ENCODE measurements around the gene MMS22L. TPM values are rescaled to one million over a fixed set of nuclear protein-coding genes. Genes with fewer than 3 reads are reported as not detected.

The MMS22L gene
- total and polyA plus RNA-seq, 2 of the 4 experiments (the other 2 are of a cell fraction) = 6.1 to 18.6 TPM

- H4K91ac ChIP-seq (ENCODE audit: insufficient read depth, low read depth, low read length) = no peak overlapping the region
- H3K56ac ChIP-seq (ENCODE audit: extremely low read depth, insufficient read depth, low read length) = no peak overlapping the region
- no peak overlapping the region for H3K4ac ChIP-seq (ENCODE audit: low read depth, low read length)
- no peak overlapping the region for H3K27ac ChIP-seq (ENCODE audit: insufficient read depth, low read length)
- WGBS, 2 experiments (ENCODE audit: extremely low coverage in 2 of 2, insufficient read length in 1 of 2) = no CpG with 5 or more reads among the region's 2 CpGs
- no peaks in the 10 kb centered on the region for H3K4me1 ChIP-seq (ENCODE audit: control insufficient read depth, insufficient read depth, low read length)
- TF ChIP-seq RCOR1 (IDR thresholded peaks at IDR 0.05; ENCODE audit: insufficient replicate concordance, low read length) (no peak), NFE2L2 (IDR thresholded peaks at IDR 0.05; ENCODE audit: low read depth, low read length) (no peak), USF2 (IDR thresholded peaks at IDR 0.05; ENCODE audit: low read depth, low read length) (no peak), BHLHE40 (IDR thresholded peaks at IDR 0.05; ENCODE audit: low read depth, low read length) (no peak), SMC3 (IDR thresholded peaks at IDR 0.05; ENCODE audit: low read depth, low read length) (no peak), CHD1 (IDR thresholded peaks at IDR 0.05; ENCODE audit: low read depth, low read length) (no peak)
- TF ChIP-seq, protein P1, sequence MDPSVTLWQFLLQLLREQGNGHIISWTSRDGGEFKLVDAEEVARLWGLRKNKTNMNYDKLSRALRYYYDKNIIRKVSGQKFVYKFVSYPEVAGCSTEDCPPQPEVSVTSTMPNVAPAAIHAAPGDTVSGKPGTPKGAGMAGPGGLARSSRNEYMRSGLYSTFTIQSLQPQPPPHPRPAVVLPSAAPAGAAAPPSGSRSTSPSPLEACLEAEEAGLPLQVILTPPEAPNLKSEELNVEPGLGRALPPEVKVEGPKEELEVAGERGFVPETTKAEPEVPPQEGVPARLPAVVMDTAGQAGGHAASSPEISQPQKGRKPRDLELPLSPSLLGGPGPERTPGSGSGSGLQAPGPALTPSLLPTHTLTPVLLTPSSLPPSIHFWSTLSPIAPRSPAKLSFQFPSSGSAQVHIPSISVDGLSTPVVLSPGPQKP (IDR thresholded peaks at IDR 0.05; ENCODE audit: borderline replicate concordance, low read depth, low read length) = no peak
- TF ChIP-seq, protein P2, sequence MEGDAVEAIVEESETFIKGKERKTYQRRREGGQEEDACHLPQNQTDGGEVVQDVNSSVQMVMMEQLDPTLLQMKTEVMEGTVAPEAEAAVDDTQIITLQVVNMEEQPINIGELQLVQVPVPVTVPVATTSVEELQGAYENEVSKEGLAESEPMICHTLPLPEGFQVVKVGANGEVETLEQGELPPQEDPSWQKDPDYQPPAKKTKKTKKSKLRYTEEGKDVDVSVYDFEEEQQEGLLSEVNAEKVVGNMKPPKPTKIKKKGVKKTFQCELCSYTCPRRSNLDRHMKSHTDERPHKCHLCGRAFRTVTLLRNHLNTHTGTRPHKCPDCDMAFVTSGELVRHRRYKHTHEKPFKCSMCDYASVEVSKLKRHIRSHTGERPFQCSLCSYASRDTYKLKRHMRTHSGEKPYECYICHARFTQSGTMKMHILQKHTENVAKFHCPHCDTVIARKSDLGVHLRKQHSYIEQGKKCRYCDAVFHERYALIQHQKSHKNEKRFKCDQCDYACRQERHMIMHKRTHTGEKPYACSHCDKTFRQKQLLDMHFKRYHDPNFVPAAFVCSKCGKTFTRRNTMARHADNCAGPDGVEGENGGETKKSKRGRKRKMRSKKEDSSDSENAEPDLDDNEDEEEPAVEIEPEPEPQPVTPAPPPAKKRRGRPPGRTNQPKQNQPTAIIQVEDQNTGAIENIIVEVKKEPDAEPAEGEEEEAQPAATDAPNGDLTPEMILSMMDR (conservative IDR thresholded peaks at IDR 0.05; ENCODE audit: low read depth, low read length) = no peak
- H4K8ac ChIP-seq (ENCODE audit: low read depth in 2 of 2, low read length in 2 of 2) = no peak overlapping the region
- H2BK120ac ChIP-seq (ENCODE audit: low read depth, low read length) = no peak overlapping the region
- H3K23ac ChIP-seq (ENCODE audit: low read depth, low read length) = no peak overlapping the region
- H2AK5ac ChIP-seq (ENCODE audit: low read depth, low read length) = no peak overlapping the region
- H3K79me1 ChIP-seq (ENCODE audit: low read depth in 1 of 2, low read length in 2 of 2) = no peaks in the 10 kb centered on the region
- no peak overlapping the region for H3K18ac ChIP-seq (ENCODE audit: low read depth, low read length)
- no peak overlapping the region for H3K4me3 ChIP-seq (ENCODE audit: insufficient read depth, low read depth, low read length)
- no peak overlapping the region for H3K4me2 ChIP-seq (ENCODE audit: low read depth, low read length)
- H2AK9ac ChIP-seq (replicated peaks; ENCODE audit: low read depth, low read length, poor library complexity) = no peak overlapping the region
- H3K36me3 ChIP-seq (ENCODE audit: control insufficient read depth, insufficient read depth, low read length) = no peaks in the 10 kb centered on the region
- no peak overlapping the region for H3K14ac ChIP-seq (replicated peaks; ENCODE audit: low read depth, low read length)
- H4K5ac ChIP-seq (ENCODE audit: low read depth, low read length) = no peak overlapping the region
- intact Hi-C loops (cut with micrococcal nuclease) = no loop called here
- H2AFZ ChIP-seq (replicated peaks; ENCODE audit: low read length, poor library complexity) = no peak overlapping the region
- DNase-seq = no peak
- in situ Hi-C loops (cut with MboI; ENCODE audit: low sequenced_read_pairs) = no loop called here
- no peak overlapping the region for H2BK15ac ChIP-seq (ENCODE audit: low read depth, low read length)
- peaks cover 1% of the 10 kb centered on the region; the same call in 1 of the 2 replicates for H3K27me3 ChIP-seq (ENCODE audit: control insufficient read depth, insufficient read depth, low read length)
- no peak overlapping the region for H2BK5ac ChIP-seq (ENCODE audit: low read depth, low read length, poor library complexity, severe bottlenecking)
- no peak overlapping the region for H3K9ac ChIP-seq (ENCODE audit: low read depth, low read length)
- H4K20me1 ChIP-seq (ENCODE audit: insufficient read depth, low read length) = no peaks in the 10 kb centered on the region
- POLR2A ChIA-PET (ENCODE audit: unreplicated experiment) = no interaction called here
- no peak for ATAC-seq (ENCODE audit: low read depth)
- CTCF ChIA-PET = no interaction called here
- dilution Hi-C loops (cut with HindIII; ENCODE audit: low sequenced_read_pairs, unreplicated experiment) = no loop called here
- BruUV-seq (replicated peaks) = no TSS peak
- no peaks in the 10 kb centered on the region for H3K9me3 ChIP-seq (ENCODE audit: control insufficient read depth, insufficient read depth, low read length)
- H3K9me1 ChIP-seq (ENCODE audit: insufficient read depth, low read length) = no peaks in the 10 kb centered on the region
- H2BK20ac ChIP-seq (ENCODE audit: low read depth, low read length) = no peak overlapping the region
These were observed 188.6 kb downstream of the MMS22L start for GRCh38 chr6:97094376-97094775.
